WI38 (cell line): Measurements from ENCODE around the gene RSPH3.

Experiments used
- H3K4me3 ChIP-seq: 2 replicates; pipeline ENCODE4 v1.5.1; 2011; ENCODE audit warnings: low read depth, mild to moderate bottlenecking, control low read depth, low read length
- CTCF ChIP-seq: IDR thresholded peaks from 2 replicates; pipeline ENCODE4 v1.5.1; 2012; ENCODE audit warnings: low read depth, mild to moderate bottlenecking, control low read depth, low read length

RSPH3 gene

GRCh38 chr6:158970640-158971275 is 29.2 kb downstream of the RSPH3 start:
- H3K4me3 ChIP-seq = no peak overlapping the region
- no peak for TF ChIP-seq CTCF

GRCh38 chr6:158969148-158969547 is 30.9 kb downstream of the RSPH3 start:
- TF ChIP-seq CTCF = no peak
- H3K4me3 ChIP-seq = no peak overlapping the region

GRCh38 chr6:158963020-158963808 is 36.8 kb downstream of the RSPH3 start:
- H3K4me3 ChIP-seq = no peak overlapping the region
- no peak for TF ChIP-seq CTCF

GRCh38 chr6:158962371-158962770 is 37.6 kb downstream of the RSPH3 start:
- H3K4me3 ChIP-seq = no peak overlapping the region
- TF ChIP-seq CTCF = no peak

GRCh38 chr6:158960026-158960425 is 40.0 kb downstream of the RSPH3 start:
- TF ChIP-seq CTCF = no peak
- no peak overlapping the region for H3K4me3 ChIP-seq

- no peak for TF ChIP-seq CTCF
- H3K4me3 ChIP-seq = no peak overlapping the region
These were observed 40.5 kb downstream of the RSPH3 start for GRCh38 chr6:158959552-158959951.
